ENCODE measurements around the gene CMTR1.
A peak's percentile ranks its signal among the peaks of the same experiment; 100 is the strongest.
"Not testable (repeated sequence)": the region's sequence is repeated elsewhere in the genome, so short reads cannot be mapped to it uniquely, and the experiment has no call there.

Gene CMTR1

GRCh38 chr6:37435373-37435772 lies 2.4 kb downstream of the CMTR1 start:
- no peak for DNase-seq

DNA sequence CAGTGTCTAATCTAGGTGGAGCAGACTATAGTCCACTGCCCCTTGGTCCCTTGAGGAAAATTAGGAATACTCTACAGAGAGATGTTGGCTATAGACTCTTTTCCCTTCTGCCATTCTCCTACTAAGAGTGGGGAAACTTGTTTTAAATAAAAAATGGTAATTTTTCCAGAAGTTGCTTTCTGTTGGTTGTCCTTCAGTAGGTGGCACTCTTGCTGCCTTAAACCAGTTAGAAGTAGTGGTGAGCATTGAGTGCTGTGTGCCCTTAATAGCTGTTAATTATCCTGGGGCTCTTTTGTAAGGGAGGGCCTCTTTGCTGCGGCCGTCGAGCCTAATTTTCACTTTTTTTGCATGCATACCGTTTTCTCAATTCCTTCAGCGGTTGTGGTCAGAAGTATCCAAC lies 2.8 kb downstream of the CMTR1 start:
- no peak for DNase-seq

DNA sequence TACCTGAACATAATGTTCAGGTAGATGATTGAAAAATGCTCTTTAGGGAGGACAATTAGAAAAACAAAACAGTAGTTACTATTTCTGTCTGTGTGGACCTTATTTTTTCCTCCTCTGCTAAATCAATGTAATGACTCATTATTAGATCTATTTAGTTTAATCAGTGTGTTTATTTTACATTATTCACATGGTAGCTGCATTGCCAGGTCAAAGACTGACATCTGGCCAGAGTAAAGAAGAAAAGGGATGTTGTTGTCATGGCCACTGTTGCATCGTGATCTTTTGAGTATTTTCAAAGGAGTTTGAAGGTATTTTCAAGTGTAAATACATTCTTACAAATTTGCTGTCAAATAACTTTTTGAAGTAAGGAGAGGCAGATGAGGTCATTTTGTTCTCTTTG lies 5.9 kb downstream of the CMTR1 start:
- DNase-seq, result no peak

DNA sequence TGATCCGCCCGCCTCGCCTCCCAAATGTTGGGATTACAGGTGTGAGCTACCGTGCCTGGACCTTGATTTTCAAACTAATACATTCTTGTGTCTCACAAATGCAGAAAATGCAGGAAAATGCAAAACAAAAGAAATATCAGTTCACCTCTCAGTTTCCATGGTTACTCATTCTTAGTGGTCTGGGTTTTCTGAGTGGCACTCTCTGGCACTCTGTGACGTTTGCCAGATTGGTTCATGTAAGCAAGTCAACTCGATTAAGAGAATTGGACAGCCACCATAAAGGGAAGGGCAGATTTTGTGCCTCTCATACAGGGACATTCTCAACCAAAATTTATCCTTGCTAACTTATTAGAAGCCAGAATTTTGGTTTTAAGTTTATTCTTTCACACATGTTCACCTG lies 8.6 kb downstream of the CMTR1 start:
- DNase-seq, result no peak

GRCh38 chr6:37442416-37443215 lies 9.6 kb downstream of the CMTR1 start:
- DNase-seq, result no peak

- DNase-seq, result not testable (repeated sequence)
Measured at GRCh38 chr6:37443216-37443542, 10.2 kb downstream of the CMTR1 start.

GRCh38 chr6:37449984-37450383 lies 17.0 kb downstream of the CMTR1 start:
- no peak for DNase-seq

DNA sequence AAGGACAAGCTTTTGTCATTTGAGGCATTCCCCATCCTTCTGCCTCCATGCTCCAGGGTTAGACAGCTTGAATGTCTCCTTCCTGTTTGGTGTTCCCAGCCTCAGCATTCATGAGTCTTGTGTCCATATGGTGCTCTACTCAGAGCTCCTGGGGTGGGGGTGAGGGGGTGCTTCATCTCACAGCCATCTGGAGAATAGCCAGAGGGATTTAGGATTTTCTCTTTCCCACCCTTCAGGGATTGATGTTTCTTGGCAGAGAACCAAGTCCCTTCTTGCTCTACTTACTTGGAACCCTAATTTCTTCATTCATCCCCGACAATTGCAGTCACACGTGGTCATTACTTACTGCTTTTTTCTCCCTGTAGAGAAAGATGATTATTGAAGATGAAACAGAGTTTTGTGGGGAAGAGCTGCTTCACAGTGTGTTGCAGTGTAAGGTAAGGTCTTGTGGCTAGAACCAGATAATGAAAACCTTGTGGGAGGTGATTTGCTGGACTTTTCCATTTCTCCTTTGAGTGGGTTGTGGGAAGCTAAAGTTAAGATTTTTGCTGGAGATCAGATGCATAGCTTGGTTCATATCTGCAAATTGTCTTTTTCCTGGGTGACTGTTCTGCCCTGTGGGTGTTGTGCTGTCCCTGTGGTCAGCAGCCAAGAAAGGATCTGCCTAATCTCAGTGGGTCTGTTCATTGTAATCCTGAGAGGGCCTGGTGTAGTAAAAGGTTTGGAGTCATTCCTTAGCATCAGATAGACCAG lies 18.6 kb downstream of the CMTR1 start:
- peak; percentile 54 for DNase-seq

GRCh38 chr6:37452522-37452921 lies 19.5 kb downstream of the CMTR1 start:
- DNase-seq, result no peak

GRCh38 chr6:37454420-37455140 lies 21.6 kb downstream of the CMTR1 start:
- DNase-seq, result no peak

- no peak for DNase-seq
Measured at GRCh38 chr6:37456126-37456525, 23.1 kb downstream of the CMTR1 start.

GRCh38 chr6:37456816-37457560 lies 24.0 kb downstream of the CMTR1 start:
- no peak for DNase-seq

GRCh38 chr6:37459981-37460800 lies 27.2 kb downstream of the CMTR1 start:
- DNase-seq, result peak; percentile 85

DNA sequence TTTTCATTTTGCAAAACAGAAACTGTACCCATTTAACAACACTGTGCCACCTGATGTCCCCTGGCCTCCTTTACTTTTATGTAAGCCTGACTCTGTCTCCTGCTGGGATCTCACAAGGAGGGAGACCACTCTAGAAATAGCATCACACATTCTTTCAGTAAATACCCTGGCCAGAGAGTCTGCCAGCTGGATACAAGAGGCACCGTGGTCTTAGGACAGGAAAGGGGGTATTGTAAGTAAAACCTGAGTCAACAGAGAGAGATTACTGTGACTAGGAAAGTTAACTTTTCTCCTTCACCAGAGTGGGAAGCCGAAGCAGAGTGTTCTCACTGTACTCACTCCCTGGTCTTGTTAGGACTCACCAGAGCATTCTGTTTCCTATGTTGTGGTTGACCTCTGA lies 27.8 kb downstream of the CMTR1 start:
- DNase-seq, result peak; percentile 8

- no peak for DNase-seq
Measured at GRCh38 chr6:37463110-37463509, 30.1 kb downstream of the CMTR1 start.

DNA sequence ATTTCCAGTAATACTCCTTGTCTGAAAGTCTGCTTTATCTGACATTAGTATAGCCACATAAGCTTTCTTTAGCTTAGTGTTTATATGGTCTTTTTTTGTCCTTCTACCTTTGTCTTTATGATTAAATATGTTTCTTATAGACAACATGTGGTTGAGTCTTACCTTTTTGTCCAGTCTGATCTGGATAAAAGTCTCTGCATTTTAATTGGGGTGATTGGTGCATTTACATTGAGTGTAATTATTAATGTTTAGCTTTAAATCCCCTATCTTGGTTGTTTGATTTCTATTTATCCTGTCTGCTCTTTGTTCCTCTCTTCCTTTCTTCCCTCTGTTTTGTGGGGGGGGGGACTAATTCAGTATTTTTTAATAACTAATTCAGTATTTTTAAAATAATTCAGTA lies 34.7 kb downstream of the CMTR1 start:
- no peak for DNase-seq

- DNase-seq, result no peak
Measured at GRCh38 chr6:37473364-37474095, 40.5 kb downstream of the CMTR1 start.

- no peak for DNase-seq
Measured at GRCh38 chr6:37474316-37474715, 41.3 kb downstream of the CMTR1 start.

- no peak for DNase-seq
Measured at GRCh38 chr6:37477191-37477590, 44.2 kb downstream of the CMTR1 start.

GRCh38 chr6:37477656-37478435 lies 44.8 kb downstream of the CMTR1 start:
- DNase-seq, result peak; percentile 22

GRCh38 chr6:37478827-37479226 lies 45.8 kb downstream of the CMTR1 start:
- DNase-seq, result no peak

All from eye (tissue), 1 donor.